Hepatocyte (in vitro differentiated cells): ENCODE measurements around the gene P4HB.

ENCODE experiments used
- EZH2 ChIP-seq: fragments of 200-600 bp; sonication (generic); IDR thresholded peaks from 2 replicates; pipeline ENCODE4 v1.6.1; 2016; ENCODE audit warnings: antibody characterized with exemption, mild to moderate bottlenecking, borderline replicate concordance
- EZH2phosphoT487 ChIP-seq: fragments of 200-600 bp; sonication (generic); IDR thresholded peaks from one replicate; pipeline ENCODE4 v1.6.1; 2018; ENCODE audit warnings: antibody characterized with exemption, mild to moderate bottlenecking, low read depth, moderate library complexity; ENCODE audit not compliant: unreplicated experiment, severe bottlenecking
- TF ChIP-seq, protein P1 (sequence below): fragments of 200-600 bp; sonication (generic); IDR thresholded peaks from 2 replicates; pipeline ENCODE4 v1.5.1; 2016; ENCODE audit warnings: antibody characterized with exemption, mild to moderate bottlenecking; ENCODE audit not compliant: poor library complexity

DNA sequence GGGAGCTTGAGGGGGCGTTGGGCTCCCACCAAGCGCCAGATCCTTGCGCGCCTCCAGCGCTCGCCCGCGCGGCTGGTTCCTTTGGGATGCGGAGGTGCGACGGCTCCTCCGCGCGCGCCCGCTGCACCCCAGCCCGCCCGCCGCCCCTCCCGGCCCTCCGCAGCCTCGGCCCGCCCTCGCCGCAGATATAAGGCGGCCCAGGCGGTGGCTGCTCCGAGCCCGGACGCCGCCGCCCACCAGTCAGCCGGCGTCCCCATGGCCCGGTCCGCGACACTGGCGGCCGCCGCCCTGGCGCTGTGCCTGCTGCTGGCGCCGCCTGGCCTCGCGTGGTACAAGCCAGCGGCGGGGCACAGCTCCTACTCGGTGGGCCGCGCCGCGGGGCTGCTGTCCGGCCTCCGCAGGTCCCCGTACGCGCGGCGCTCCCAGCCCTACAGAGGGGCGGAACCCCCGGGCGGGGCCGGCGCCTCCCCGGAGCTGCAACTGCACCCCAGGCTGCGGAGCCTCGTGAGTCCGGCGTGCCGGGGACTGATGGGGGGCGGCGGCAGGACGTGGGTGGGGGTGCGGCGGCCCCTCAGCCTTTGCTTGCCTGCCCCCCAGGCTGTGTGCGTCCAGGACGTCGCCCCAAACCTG is 41.8 kb upstream of the P4HB start, which contains the start of gene NPB:
- TF ChIP-seq, protein P1, sequence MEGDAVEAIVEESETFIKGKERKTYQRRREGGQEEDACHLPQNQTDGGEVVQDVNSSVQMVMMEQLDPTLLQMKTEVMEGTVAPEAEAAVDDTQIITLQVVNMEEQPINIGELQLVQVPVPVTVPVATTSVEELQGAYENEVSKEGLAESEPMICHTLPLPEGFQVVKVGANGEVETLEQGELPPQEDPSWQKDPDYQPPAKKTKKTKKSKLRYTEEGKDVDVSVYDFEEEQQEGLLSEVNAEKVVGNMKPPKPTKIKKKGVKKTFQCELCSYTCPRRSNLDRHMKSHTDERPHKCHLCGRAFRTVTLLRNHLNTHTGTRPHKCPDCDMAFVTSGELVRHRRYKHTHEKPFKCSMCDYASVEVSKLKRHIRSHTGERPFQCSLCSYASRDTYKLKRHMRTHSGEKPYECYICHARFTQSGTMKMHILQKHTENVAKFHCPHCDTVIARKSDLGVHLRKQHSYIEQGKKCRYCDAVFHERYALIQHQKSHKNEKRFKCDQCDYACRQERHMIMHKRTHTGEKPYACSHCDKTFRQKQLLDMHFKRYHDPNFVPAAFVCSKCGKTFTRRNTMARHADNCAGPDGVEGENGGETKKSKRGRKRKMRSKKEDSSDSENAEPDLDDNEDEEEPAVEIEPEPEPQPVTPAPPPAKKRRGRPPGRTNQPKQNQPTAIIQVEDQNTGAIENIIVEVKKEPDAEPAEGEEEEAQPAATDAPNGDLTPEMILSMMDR: no peak
- no peak for TF ChIP-seq EZH2phosphoT487
- TF ChIP-seq EZH2: peak; percentile 62
